ENCODE measurements around the gene GIPC2.

GRCh38 chr1:78051005-78051404, 5.2 kb downstream of the GIPC2 start:
- TF ChIP-seq, protein P1, sequence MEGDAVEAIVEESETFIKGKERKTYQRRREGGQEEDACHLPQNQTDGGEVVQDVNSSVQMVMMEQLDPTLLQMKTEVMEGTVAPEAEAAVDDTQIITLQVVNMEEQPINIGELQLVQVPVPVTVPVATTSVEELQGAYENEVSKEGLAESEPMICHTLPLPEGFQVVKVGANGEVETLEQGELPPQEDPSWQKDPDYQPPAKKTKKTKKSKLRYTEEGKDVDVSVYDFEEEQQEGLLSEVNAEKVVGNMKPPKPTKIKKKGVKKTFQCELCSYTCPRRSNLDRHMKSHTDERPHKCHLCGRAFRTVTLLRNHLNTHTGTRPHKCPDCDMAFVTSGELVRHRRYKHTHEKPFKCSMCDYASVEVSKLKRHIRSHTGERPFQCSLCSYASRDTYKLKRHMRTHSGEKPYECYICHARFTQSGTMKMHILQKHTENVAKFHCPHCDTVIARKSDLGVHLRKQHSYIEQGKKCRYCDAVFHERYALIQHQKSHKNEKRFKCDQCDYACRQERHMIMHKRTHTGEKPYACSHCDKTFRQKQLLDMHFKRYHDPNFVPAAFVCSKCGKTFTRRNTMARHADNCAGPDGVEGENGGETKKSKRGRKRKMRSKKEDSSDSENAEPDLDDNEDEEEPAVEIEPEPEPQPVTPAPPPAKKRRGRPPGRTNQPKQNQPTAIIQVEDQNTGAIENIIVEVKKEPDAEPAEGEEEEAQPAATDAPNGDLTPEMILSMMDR (IDR thresholded peaks at IDR 0.05) = no peak
- no peak for TF ChIP-seq EZH2 (IDR thresholded peaks at IDR 0.05; ENCODE audit: borderline replicate concordance, insufficient read depth, low read depth, low read length, poor library complexity, severe bottlenecking)

Measured in B cell (primary cell).